Neural cell (in vitro differentiated cells): Measurements from ENCODE around the gene ATP6V0A4.

Experiments used
- CTCF ChIP-seq: fragments of 450-650 bp; IDR thresholded peaks from 2 replicates; pipeline ENCODE4 v1.5.1; 2014; ENCODE audit warnings: antibody characterized with exemption, mild to moderate bottlenecking, moderate library complexity; ENCODE audit not compliant: poor library complexity, severe bottlenecking
- EP300 ChIP-seq: fragments of 450-650 bp; conservative IDR thresholded peaks from 2 replicates; pipeline ENCODE4 v1.6.1; 2014; ENCODE audit warnings: antibody characterized with exemption, mild to moderate bottlenecking, moderate library complexity; ENCODE audit not compliant: poor library complexity, severe bottlenecking
- EZH2 ChIP-seq: fragments of 200-600, 300-800 bp; shearing (Covaris generic), sonication (generic); IDR thresholded peaks from 2 replicates; pipeline ENCODE4 v1.6.1; 2014; ENCODE audit warnings: antibody characterized with exemption, low read length, borderline replicate concordance, mild to moderate bottlenecking; ENCODE audit not compliant: insufficient read depth, poor library complexity, severe bottlenecking
- MXI1 ChIP-seq: fragments of 450-650 bp; conservative IDR thresholded peaks from 2 replicates; pipeline ENCODE4 v1.6.1; 2014; ENCODE audit warnings: antibody characterized with exemption, mild to moderate bottlenecking; ENCODE audit not compliant: poor library complexity, severe bottlenecking
- POLR2AphosphoS5 ChIP-seq: IDR thresholded peaks from 2 replicates; pipeline ENCODE4 v1.6.1; 2012
- RAD21 ChIP-seq: fragments of 450-650 bp; conservative IDR thresholded peaks from 2 replicates; pipeline ENCODE4 v1.6.1; 2014; ENCODE audit warnings: antibody characterized with exemption, mild to moderate bottlenecking, moderate library complexity
- REST ChIP-seq: IDR thresholded peaks from 2 replicates; pipeline ENCODE4 v1.6.1; 2012; ENCODE audit warnings: borderline replicate concordance
- SMC3 ChIP-seq: fragments of 450-650 bp; conservative IDR thresholded peaks from 2 replicates; pipeline ENCODE4 v1.6.1; 2014; ENCODE audit warnings: antibody characterized with exemption, mild to moderate bottlenecking, moderate library complexity; ENCODE audit not compliant: poor library complexity
- TAF1 ChIP-seq: IDR thresholded peaks from 2 replicates; pipeline ENCODE4 v1.6.1; 2012; ENCODE audit warnings: low read depth

- TF ChIP-seq CTCF (no peak), RAD21 (no peak), EP300 (no peak), REST (no peak), POLR2AphosphoS5 (no peak), EZH2 (no peak), SMC3 (no peak), MXI1 (no peak), TAF1 (no peak)
These were observed 107.5 kb downstream of the ATP6V0A4 start for GRCh38 chr7:138690495-138690894.
